Measurements from ENCODE around the gene P2RY14. TPM values are rescaled to one million over a fixed set of nuclear protein-coding genes. Genes with fewer than 3 reads are reported as not detected.

Gene P2RY14
- total RNA-seq, 1 donor from 2014 or later = 7.7 TPM

- Mint-ChIP-seq H3K36me3 (ENCODE audit: low read depth) (no peaks in the 10 kb centered on the region), H3K4me3 (no peak overlapping the region), H3K27ac (no peak overlapping the region), H3K27me3 (ENCODE audit: insufficient read depth) (peaks cover 9% of the 10 kb centered on the region), H3K9me3 (no peaks in the 10 kb centered on the region), H3K4me1 (ENCODE audit: low read depth) (peaks cover 1% of the 10 kb centered on the region)
- intact Hi-C loops (cut with micrococcal nuclease) = no loop called here
- DNase-seq (ENCODE audit: low spot score) = no peak
Measured at GRCh38 chr3:151296226-151296625, 17.9 kb upstream of the P2RY14 start.

DNA sequence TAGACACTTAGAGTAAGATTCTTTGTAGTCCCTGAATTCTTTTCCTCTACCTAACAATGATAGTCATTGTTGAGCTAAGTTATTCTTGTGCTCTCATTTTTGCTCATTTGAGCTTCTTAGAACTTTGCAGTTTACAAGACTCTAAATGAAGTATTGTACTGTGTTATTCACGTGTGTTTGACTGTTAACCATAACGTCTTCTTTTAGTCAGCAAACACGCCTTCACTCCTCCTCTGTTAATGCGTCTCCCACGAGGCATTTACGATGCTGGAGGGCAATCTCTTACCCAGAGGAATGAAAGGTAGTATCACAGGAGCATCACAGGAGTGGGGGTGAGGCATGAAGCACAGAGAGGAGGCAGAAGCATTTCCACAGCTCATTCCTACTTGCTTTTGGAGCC, 14.8 kb upstream of the P2RY14 start:
- no peaks in the 10 kb centered on the region for H3K36me3 Mint-ChIP-seq (ENCODE audit: low read depth)
- H3K4me1 Mint-ChIP-seq (ENCODE audit: low read depth) = no peaks in the 10 kb centered on the region
- H3K27ac Mint-ChIP-seq = no peak overlapping the region
- H3K4me3 Mint-ChIP-seq = no peak overlapping the region
- intact Hi-C loops (cut with micrococcal nuclease) = loop anchor here (5.0 kb wide), 1 partner anchor 624 kb away; no protein-coding TSS in a partner anchor
- DNase-seq (ENCODE audit: low spot score) = no peak
- no peaks in the 10 kb centered on the region for H3K9me3 Mint-ChIP-seq
- H3K27me3 Mint-ChIP-seq (ENCODE audit: insufficient read depth) = peaks cover 14% of the 10 kb centered on the region

GRCh38 chr3:151290673-151291072, 12.3 kb upstream of the P2RY14 start:
- Mint-ChIP-seq H3K9me3 (no peaks in the 10 kb centered on the region), H3K27me3 (ENCODE audit: insufficient read depth) (peaks cover 14% of the 10 kb centered on the region), H3K4me1 (ENCODE audit: low read depth) (peaks cover 3% of the 10 kb centered on the region), H3K4me3 (no peak overlapping the region), H3K36me3 (ENCODE audit: low read depth) (no peaks in the 10 kb centered on the region), H3K27ac (no peak overlapping the region)
- intact Hi-C loops (cut with micrococcal nuclease) = loop anchor here (1.0 to 5.0 kb wide), 4 partner anchors 37 to 627 kb away; no protein-coding TSS in a partner anchor
- DNase-seq (ENCODE audit: low spot score) = no peak

DNA sequence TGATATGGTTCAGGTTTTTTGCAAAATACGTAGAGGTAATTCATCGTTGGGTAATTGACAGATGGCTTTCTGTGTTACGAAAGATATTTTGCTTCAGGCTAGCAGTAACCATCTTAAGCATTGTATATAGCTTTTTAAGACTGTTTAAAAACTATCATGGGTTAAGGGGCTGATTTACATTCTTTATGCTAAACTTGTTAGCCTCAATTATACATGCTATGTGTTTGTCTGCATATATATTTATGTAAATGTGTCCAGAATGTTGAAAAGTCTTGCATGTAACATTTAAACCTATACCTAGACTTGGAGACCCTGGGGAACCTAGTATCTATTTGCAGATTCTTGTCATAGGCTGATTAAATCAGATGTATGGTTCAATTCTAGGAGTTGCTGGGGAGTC, 11.1 kb upstream of the P2RY14 start:
- H3K36me3 Mint-ChIP-seq (ENCODE audit: low read depth) = no peaks in the 10 kb centered on the region
- H3K4me3 Mint-ChIP-seq = no peak overlapping the region
- no peak overlapping the region for H3K27ac Mint-ChIP-seq
- H3K27me3 Mint-ChIP-seq (ENCODE audit: insufficient read depth) = peaks cover 14% of the 10 kb centered on the region
- no peak for DNase-seq (ENCODE audit: low spot score)
- H3K4me1 Mint-ChIP-seq (ENCODE audit: low read depth) = peaks cover 6% of the 10 kb centered on the region
- intact Hi-C loops (cut with micrococcal nuclease) = no loop called here
- no peaks in the 10 kb centered on the region for H3K9me3 Mint-ChIP-seq

GRCh38 chr3:151285940-151286339, 7.6 kb upstream of the P2RY14 start:
- Mint-ChIP-seq H3K4me3 (no peak overlapping the region), H3K36me3 (ENCODE audit: low read depth) (no peaks in the 10 kb centered on the region), H3K27ac (no peak overlapping the region), H3K27me3 (ENCODE audit: insufficient read depth) (peaks cover 7% of the 10 kb centered on the region), H3K4me1 (ENCODE audit: low read depth) (peaks cover 35% of the 10 kb centered on the region), H3K9me3 (no peaks in the 10 kb centered on the region)
- intact Hi-C loops (cut with micrococcal nuclease) = no loop called here
- DNase-seq (ENCODE audit: low spot score) = no peak

DNA sequence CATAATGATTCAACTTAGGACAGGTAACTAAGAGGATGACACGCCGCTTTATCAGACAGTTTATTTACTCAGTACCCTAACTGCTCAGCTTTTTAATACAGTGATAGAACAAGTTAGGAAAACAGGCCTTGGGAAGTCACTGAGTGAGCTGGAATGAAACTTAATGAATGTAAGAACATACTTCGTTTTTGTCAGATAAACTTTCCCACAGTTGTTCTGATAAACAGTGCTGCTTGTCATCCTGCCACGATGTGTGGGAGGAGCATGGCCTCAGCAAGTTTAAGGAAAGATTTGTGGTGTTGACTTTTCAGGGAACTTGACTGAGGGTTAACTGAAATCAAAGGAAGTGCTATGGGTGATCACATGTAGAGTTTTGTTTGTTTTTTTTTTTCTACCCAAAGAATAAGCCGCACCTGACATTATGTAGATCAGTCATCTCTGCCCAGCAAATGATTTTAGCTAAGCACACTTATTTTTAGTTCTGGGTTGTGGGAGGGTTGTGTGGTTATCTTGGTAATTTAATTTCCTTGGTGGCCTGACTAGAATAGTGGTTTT, 5.6 kb upstream of the P2RY14 start:
- intact Hi-C loops (cut with micrococcal nuclease) = loop anchor here (1.0 to 5.0 kb wide), 13 partner anchors 16 to 737 kb away; partner anchors contain the start of genes EIF2A, GPR171, GPR87 and SERP1
- Mint-ChIP-seq H3K27ac (peak overlapping the region; percentile 29), H3K9me3 (no peaks in the 10 kb centered on the region), H3K4me1 (ENCODE audit: low read depth) (peaks cover 46% of the 10 kb centered on the region), H3K36me3 (ENCODE audit: low read depth) (no peaks in the 10 kb centered on the region), H3K4me3 (peak overlapping the region; percentile 19), H3K27me3 (ENCODE audit: insufficient read depth) (peaks cover 5% of the 10 kb centered on the region)
- peak; percentile 22 for DNase-seq (ENCODE audit: low spot score)

- no peaks in the 10 kb centered on the region for H3K27me3 Mint-ChIP-seq (ENCODE audit: insufficient read depth)
- intact Hi-C loops (cut with micrococcal nuclease) = loop anchor here (1.0 to 5.0 kb wide), 7 partner anchors 56 to 736 kb away; partner anchors contain the start of genes EIF2A and SERP1
- H3K4me3 Mint-ChIP-seq = no peak overlapping the region
- peaks cover 52% of the 10 kb centered on the region for H3K4me1 Mint-ChIP-seq (ENCODE audit: low read depth)
- H3K9me3 Mint-ChIP-seq = no peaks in the 10 kb centered on the region
- DNase-seq (ENCODE audit: low spot score) = no peak
- peak overlapping the region; percentile 38 for H3K27ac Mint-ChIP-seq
- H3K36me3 Mint-ChIP-seq (ENCODE audit: low read depth) = no peaks in the 10 kb centered on the region
Measured at GRCh38 chr3:151283387-151283786, 5.0 kb upstream of the P2RY14 start.

DNA sequence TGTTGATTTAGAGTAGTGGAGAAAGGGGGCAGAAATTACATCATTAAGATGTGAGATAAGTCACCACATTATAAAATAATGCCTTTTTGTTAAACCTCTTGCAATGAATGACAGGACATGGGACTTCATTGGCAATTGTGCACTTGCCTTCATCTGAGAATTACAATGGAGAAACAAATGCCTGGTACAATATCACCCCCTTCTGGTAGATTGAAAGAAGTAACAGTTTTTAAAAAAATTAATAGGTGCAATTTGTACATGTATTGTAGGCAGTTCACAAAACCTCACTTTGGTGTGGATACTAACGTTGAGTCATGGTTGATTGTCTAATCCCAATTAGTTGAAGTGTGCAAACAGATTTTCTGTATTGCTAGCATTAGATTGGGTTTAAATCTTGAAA, 4.6 kb upstream of the P2RY14 start:
- Mint-ChIP-seq H3K4me1 (ENCODE audit: low read depth) (peaks cover 56% of the 10 kb centered on the region), H3K27ac (peak overlapping the region; percentile 38), H3K4me3 (no peak overlapping the region), H3K36me3 (ENCODE audit: low read depth) (no peaks in the 10 kb centered on the region), H3K9me3 (no peaks in the 10 kb centered on the region), H3K27me3 (ENCODE audit: insufficient read depth) (no peaks in the 10 kb centered on the region)
- intact Hi-C loops (cut with micrococcal nuclease) = loop anchor here (1.0 to 5.0 kb wide), 8 partner anchors 56 to 736 kb away; partner anchors contain the start of genes EIF2A and SERP1
- DNase-seq (ENCODE audit: low spot score) = no peak

DNA sequence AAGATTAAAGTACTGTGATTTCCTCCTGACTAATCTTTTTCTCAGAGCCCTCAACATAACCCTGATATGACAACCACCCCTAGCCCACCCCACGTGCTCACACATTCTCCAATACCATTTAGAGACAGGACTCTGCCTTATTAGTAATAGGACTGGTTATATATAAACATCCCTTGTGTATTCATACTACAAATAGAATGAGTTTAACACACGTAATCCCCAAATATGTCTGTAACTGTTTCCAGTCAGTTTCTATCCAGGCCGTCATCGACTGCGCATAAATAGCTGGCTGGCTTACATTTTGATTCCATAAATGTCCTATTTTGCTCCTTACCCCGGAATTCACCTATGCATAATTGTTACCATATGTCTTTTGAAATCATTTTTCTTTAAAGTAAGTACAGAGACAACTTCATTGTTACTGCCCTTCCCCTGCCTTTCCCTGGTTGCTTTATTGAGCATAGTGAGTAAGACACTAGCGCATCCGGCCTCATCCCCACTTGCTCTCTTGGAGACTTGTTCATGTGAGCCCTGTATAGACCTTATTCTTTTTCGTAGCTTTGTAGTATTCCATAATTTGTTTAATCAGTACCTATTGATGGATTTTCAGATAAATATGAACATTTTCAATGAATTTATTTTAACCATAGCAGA, 3.5 kb upstream of the P2RY14 start:
- Mint-ChIP-seq H3K27ac (peak overlapping the region; percentile 24), H3K9me3 (no peaks in the 10 kb centered on the region), H3K4me1 (ENCODE audit: low read depth) (peaks cover 62% of the 10 kb centered on the region), H3K27me3 (ENCODE audit: insufficient read depth) (no peaks in the 10 kb centered on the region), H3K36me3 (ENCODE audit: low read depth) (no peaks in the 10 kb centered on the region), H3K4me3 (no peak overlapping the region)
- intact Hi-C loops (cut with micrococcal nuclease) = loop anchor here (1.0 to 5.0 kb wide), 5 partner anchors 195 to 734 kb away; partner anchors contain the start of genes EIF2A and SERP1
- no peak for DNase-seq (ENCODE audit: low spot score)

GRCh38 chr3:151276687-151277042, 1.7 kb downstream of the P2RY14 start:
- Mint-ChIP-seq H3K4me3 (peak overlapping the region; percentile 84), H3K27ac (peak overlapping the region; percentile 92), H3K9me3 (no peaks in the 10 kb centered on the region), H3K27me3 (ENCODE audit: insufficient read depth) (no peaks in the 10 kb centered on the region), H3K36me3 (ENCODE audit: low read depth) (peaks cover 16% of the 10 kb centered on the region), H3K4me1 (ENCODE audit: low read depth) (peaks cover 78% of the 10 kb centered on the region)
- intact Hi-C loops (cut with micrococcal nuclease) = no loop called here
- peak; percentile 51 for DNase-seq (ENCODE audit: low spot score)

- H3K4me1 Mint-ChIP-seq (ENCODE audit: low read depth) = peaks cover 81% of the 10 kb centered on the region
- H3K36me3 Mint-ChIP-seq (ENCODE audit: low read depth) = peaks cover 16% of the 10 kb centered on the region
- H3K9me3 Mint-ChIP-seq = no peaks in the 10 kb centered on the region
- intact Hi-C loops (cut with micrococcal nuclease) = no loop called here
- no peaks in the 10 kb centered on the region for H3K27me3 Mint-ChIP-seq (ENCODE audit: insufficient read depth)
- peak overlapping the region; percentile 92 for H3K27ac Mint-ChIP-seq
- peak overlapping the region; percentile 84 for H3K4me3 Mint-ChIP-seq
- no peak for DNase-seq (ENCODE audit: low spot score)
Measured at GRCh38 chr3:151276038-151276686, 2.2 kb downstream of the P2RY14 start.

GRCh38 chr3:151275091-151275490, 3.3 kb downstream of the P2RY14 start:
- Mint-ChIP-seq H3K36me3 (ENCODE audit: low read depth) (peaks cover 20% of the 10 kb centered on the region), H3K4me1 (ENCODE audit: low read depth) (peaks cover 88% of the 10 kb centered on the region), H3K9me3 (no peaks in the 10 kb centered on the region), H3K27me3 (ENCODE audit: insufficient read depth) (no peaks in the 10 kb centered on the region), H3K4me3 (peak overlapping the region; percentile 20), H3K27ac (peak overlapping the region; percentile 12)
- no peak for DNase-seq (ENCODE audit: low spot score)
- intact Hi-C loops (cut with micrococcal nuclease) = no loop called here

DNA sequence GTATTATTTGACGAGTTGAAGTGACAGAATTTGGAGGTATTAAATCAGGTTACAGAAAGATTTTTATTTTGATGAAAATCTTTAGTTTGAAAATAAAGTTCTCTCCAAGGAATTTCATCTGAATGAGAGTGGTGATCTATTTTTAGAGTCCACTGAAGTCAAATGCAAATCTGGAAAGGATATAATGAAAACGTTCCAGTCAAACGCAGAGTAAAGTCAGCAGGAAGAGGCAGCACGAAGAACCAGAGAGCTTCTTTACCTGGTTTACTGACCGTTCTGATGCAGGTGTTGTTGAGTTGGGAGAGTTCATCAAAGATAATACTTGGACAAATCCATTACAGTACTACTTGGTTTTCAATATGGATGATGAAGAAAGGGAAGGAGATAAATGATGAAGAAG, 8.7 kb downstream of the P2RY14 start:
- Mint-ChIP-seq H3K9me3 (no peaks in the 10 kb centered on the region), H3K4me1 (ENCODE audit: low read depth) (peaks cover 92% of the 10 kb centered on the region)

More for the DNA sequence above, 8.7 kb downstream of the P2RY14 start:
- Mint-ChIP-seq H3K36me3 (ENCODE audit: low read depth) (peaks cover 24% of the 10 kb centered on the region), H3K27ac (peak overlapping the region; percentile 32), H3K27me3 (ENCODE audit: insufficient read depth) (no peaks in the 10 kb centered on the region), H3K4me3 (no peak overlapping the region)
- no peak for DNase-seq (ENCODE audit: low spot score)
- intact Hi-C loops (cut with micrococcal nuclease) = loop anchor here (5.0 kb wide), 1 partner anchor 857 kb away; no protein-coding TSS in a partner anchor

Data from activated T-helper 1 cell treated with anti-CD3 and anti-CD28 coated beads, Interleukin-12 subunit alpha, Interleukin-12 subunit beta, Interleukin-2, Interleukin-4 antibody, amounts not matched to agents 30 ng/mL and 10 ng/mL and 1 ng/mL, durations not matched to agents 14 hours and 24 hours and 36 hours (primary cell).